ENCODE data around the gene SHROOM4.
A peak's percentile ranks its signal among the peaks of the same experiment; 100 is the strongest.

The SHROOM4 gene

GRCh38 chrX:50700921-50701320 lies 113.1 kb downstream of the SHROOM4 start:
- no peak for DNase-seq

DNA sequence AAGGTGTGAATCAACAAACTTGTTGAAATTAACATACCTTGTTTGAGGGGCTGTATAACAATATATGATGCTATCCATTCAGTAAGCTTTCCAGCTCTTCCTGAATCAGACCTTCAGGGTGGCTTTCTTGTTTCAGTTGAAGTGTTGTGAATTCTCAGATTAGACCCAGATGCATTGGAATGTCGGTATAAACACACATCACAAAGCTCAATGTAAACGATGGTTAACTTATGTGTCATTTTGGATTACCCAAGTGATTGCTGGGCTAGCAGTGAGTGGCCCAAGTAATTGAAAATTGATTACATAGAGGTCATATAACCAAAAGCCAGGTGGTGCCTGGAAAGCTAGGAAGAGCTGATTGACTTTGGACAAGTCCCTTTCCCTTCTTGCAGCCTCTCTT lies 115.0 kb downstream of the SHROOM4 start:
- no peak for DNase-seq

- peak; percentile 69 for DNase-seq
Observed at GRCh38 chrX:50697691-50698090, 116.3 kb downstream of the SHROOM4 start.

- DNase-seq: peak; percentile 11
Observed at GRCh38 chrX:50691820-50692219, 122.2 kb downstream of the SHROOM4 start.

DNA sequence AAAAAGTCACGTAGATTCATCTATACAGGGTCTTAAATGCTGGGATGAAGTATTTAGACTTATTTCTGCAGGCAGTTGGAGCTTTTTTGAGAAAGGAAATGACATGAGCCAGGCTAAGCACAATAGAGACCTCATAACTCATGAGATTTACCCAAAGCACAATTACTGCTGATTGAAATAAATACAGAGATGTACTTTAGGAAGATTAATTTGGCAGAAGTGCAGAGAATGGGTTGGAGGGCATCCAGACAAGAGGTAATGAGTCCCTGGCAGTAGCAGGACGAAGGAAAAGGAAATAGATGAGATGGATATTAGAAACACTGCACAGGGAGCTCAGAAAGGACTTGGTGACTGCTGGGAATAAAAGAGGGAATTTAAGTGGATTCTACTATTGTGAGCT lies 129.1 kb downstream of the SHROOM4 start:
- no peak for DNase-seq

GRCh38 chrX:50680990-50681389 lies 133.0 kb downstream of the SHROOM4 start:
- DNase-seq: no peak

DNA sequence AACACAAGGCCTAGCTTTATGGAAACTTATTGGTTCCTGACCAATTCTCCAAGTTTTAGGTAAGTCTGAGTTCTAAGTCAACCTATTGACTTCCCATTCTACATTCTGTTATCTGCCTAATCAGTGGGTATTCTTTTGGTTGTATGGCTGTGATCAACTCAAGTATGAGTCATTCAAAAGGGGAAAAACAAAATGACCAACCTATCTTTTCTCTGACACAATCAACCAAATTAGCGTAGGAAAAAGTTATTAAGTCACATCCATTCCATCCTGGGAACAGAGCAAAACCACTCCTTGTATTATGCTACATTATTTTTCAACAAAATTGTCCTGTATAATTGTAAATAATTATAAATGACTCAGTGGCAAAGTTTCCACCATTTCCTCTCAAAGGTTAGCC lies 136.2 kb downstream of the SHROOM4 start:
- no peak for DNase-seq

- no peak for DNase-seq
Observed at GRCh38 chrX:50671661-50672060, 142.3 kb downstream of the SHROOM4 start.

DNA sequence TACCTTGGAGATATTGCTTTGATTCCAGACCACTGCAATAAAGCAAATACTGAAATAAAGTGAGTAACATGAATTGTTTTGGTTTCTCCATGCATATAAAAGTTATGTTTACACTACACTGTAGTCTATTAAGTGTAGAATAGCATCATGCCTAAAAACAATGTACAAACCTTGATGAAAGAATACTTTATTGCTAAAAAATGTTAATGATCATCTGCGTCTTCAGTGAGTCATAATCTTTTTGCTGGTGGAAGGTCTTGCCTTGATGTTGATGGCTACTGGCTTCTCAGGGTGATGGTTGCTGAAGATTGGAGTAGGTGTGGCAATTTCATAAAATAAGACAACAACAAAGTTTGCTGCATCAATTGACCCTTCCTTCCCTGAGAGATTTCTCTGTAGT lies 145.1 kb downstream of the SHROOM4 start:
- no peak for DNase-seq

GRCh38 chrX:50648156-50648555 lies 165.8 kb downstream of the SHROOM4 start:
- DNase-seq: no peak

DNA sequence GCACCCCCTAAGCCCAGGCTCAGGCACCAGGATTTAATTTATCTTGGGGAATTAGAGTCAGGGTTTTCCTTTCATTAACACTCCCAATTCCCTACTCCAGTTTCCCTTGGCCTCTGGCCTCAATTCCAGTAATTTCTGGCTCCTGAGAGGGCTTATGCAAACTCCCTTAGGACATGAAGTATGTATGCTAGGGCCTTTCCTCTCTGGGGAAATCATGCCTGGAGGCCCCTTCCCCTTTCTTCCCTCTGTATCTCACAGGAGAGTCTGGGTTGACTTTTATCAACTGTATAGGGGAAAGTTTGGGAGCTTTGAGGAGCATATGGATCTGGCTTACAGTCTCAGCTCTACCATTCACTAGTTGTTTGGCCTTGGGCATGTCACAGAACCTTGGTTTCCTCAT lies 169.5 kb downstream of the SHROOM4 start:
- no peak for DNase-seq

- DNase-seq: no peak
Observed at GRCh38 chrX:50643525-50644137, 170.4 kb downstream of the SHROOM4 start.

GRCh38 chrX:50638123-50638522 lies 175.9 kb downstream of the SHROOM4 start:
- DNase-seq: no peak

DNA sequence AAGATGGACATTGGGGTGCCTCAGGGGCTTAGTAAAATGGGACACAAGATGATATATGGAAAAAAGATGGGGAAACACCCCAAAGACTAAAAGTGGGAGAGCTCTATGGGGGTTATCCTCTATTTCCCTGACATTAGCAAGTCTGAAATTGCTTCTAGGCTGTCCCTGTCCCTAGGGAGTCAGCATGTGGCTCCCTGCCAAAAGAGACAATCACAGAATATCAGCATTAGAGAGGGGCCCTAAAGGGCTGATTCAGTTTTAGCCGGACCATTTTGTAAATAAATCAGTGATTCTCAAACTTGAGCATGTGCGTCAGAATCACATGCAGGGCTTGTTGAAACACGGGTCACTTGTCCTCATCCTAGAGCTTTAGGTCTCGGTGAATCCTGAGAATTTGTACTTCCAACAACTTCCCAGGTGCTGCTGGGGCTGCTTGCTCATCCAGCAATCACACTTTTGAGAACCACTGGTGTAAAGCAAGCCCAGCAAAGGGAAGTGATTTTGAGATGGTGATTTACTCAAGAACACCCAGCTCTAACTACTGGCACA lies 178.1 kb downstream of the SHROOM4 start:
- DNase-seq: no peak

DNA sequence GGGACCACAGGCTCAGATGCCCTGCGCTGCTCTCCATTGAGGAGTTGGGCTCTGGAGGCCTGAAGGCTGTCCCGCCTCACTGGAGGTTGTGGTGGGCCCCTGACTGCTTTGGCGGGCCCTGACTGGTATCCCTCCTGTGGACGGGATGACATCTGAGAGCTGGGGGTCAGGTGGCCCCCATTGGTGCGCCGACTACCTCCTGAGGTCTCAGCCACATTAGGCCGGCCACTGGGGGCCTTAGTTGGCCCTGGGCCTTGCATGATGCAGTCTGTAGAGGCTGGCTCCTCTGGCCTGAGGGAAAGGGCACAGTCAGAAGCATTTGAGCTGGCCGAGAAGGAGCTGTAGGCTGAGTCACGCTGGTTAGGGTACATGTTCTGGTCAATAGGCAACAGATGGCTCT lies 178.8 kb downstream of the SHROOM4 start:
- DNase-seq: no peak

DNA sequence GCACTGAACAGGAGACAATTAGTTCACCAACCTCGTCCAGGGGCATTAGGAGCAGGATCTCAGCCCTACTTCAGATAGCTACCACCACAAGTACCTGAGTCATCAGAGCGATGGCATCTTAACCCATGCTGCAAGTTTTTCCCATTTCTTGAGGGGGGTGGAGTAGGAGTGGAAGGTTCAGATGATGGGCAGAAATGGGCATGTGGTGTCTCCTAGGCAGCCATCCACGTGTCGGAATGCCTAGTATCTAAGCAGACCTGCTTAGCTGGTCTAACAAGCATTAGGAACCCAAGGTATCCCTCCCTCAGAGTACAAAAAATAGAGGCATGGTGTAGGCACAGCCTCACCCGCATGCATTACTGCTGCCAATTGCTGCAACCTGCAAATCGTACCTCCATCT lies 184.2 kb downstream of the SHROOM4 start:
- DNase-seq: no peak

GRCh38 chrX:50627696-50628095 lies 186.3 kb downstream of the SHROOM4 start:
- no peak for DNase-seq

- no peak for DNase-seq
Observed at GRCh38 chrX:50626432-50626831, 187.6 kb downstream of the SHROOM4 start.

- DNase-seq: no peak
Observed at GRCh38 chrX:50622751-50623150, 191.2 kb downstream of the SHROOM4 start.

DNA sequence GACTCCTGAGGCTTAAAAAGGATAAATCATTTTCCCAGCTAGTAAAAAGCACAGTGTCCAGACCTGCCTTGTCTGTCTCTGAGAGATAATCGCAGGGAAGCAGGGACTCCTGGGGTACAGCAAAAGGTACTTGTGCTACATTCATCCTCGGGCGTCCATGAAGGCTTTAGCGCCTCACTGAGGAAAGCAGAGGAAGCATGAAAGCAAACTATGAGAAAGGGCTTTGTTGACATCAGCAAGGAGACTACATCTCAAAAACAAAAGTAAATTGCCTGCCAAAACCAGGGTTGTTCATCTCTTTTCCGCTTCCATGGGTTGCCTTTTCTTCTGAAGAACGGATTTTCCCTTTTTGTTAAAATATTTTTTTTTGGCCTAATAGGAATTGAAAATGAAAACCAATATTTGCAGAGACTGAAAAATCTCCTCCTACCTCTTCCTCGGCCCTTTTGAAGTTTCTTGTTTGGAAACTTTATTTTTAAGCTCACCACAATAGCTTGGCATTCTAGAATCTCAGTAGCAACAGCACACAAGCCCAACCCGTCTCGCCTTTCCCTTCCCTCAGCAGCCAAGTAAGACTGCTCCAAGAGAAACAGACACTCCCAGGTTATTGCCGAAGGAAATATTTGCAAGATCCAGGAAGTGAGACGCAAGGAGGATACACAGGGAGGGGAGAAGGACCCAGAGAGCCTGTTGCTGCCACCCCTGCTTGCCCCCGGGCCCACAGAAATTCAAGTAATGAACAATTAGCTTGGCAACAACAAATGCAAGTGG lies 195.0 kb downstream of the SHROOM4 start:
- no peak for DNase-seq

DNA sequence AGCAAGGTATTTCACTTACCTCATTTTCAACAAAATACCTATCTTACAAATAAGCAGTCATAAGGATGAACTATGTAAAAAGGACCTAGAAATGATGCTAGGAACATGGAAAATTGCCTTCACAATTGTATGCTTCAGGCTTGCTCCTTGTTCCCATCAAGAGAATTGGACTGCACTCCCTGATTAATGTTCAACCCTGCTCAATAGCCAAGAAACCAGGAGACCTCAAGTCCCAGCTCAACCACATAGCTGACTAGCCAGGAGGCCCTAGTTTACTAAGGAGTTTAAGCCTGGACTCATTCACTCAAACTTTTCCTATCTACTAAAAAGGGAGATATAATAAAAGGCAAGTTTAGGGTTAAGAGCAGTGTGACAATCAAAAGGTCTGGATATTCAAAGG lies 196.8 kb downstream of the SHROOM4 start:
- DNase-seq: no peak

GRCh38 chrX:50615570-50616158 lies 198.3 kb downstream of the SHROOM4 start:
- DNase-seq: no peak

- DNase-seq: no peak
Observed at GRCh38 chrX:50614460-50614859, 199.5 kb downstream of the SHROOM4 start.

DNA sequence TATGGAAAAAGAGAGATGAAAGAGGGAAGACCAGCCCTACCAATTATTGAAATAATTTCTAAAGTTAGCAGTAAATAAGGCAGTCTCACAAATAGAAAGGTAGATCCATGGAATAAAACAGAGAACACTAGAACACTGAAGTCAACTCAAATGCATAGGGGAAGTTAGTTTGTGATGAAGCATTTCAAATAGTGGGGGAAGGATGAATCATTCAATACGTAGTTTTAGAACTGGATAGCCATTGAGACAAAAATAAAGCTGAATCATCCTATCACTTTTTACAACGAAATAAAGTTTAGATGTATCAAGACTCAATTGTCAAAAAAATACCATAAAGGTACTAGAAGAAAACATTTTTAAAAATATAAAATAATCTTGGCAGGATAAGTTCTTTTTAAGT lies 200.1 kb downstream of the SHROOM4 start:
- DNase-seq: no peak

All from kidney glomerular epithelial cell (primary cell).